IMR-90 (cell line): ENCODE results near the gene TOGARAM1. TPM values are rescaled to one million over a fixed set of nuclear protein-coding genes. Genes with fewer than 3 reads are reported as not detected.

Source experiments
- ATAC-seq: fragments of 200-7000 bp; cut with Tn5 transposase; 2 replicates; pipeline ENCODE4 v1.9.1; 2020; ENCODE audit warnings: low read depth, mild to moderate bottlenecking, moderate library complexity
- BruUV-seq: library from RNA; stranded (reverse); fragments of 400-500 nt; replicated peaks from 2 replicates; lab custom pipeline; 2021; lab: Mats Ljungman, UMichigan
- CTCF ChIA-PET: fragments of 300-600 bp; formaldehyde crosslinking; extraction: SDS; loops from one replicate; lab custom pipeline; 2021; ENCODE audit warnings: antibody characterized with exemption; lab: Yijun Ruan, JAX
- POLR2A ChIA-PET: fragments of 300-600 bp; sonication (Branson Sonifier 250); formaldehyde crosslinking; loops from one replicate; lab custom pipeline; 2022; ENCODE audit warnings: antibody characterized with exemption; ENCODE audit not compliant: unreplicated experiment; lab: Charles Lee
- DNase-seq: peaks from one replicate; pipeline ENCODE4 v3.0.0; 2013
- H2AFZ ChIP-seq: replicated peaks from 2 replicates; pipeline ENCODE3; 2013; ENCODE audit warnings: low read length, mild to moderate bottlenecking; ENCODE audit not compliant: poor library complexity
- H2AK5ac ChIP-seq: 2 replicates; pipeline ENCODE4 v1.6.1; 2013; ENCODE audit warnings: low read depth, low read length, inconsistent platforms
- H2AK9ac ChIP-seq: replicated peaks from 2 replicates; pipeline ENCODE3; 2013; ENCODE audit warnings: mild to moderate bottlenecking, low read depth, low read length, moderate library complexity; ENCODE audit not compliant: poor library complexity
- H2BK120ac ChIP-seq: 2 replicates; pipeline ENCODE4 v1.6.1; 2013; ENCODE audit warnings: low read depth, low read length, inconsistent platforms
- H2BK15ac ChIP-seq: 3 replicates; pipeline ENCODE4 v1.6.1; 2013; ENCODE audit warnings: low read depth, low read length, inconsistent platforms
- H2BK20ac ChIP-seq: 2 replicates; pipeline ENCODE4 v1.6.1; 2013; ENCODE audit warnings: low read depth, mild to moderate bottlenecking, inconsistent platforms, low read length, moderate library complexity
- H2BK5ac ChIP-seq: 2 replicates; pipeline ENCODE4 v1.6.1; 2013; ENCODE audit warnings: mild to moderate bottlenecking, low read depth, low read length, inconsistent platforms; ENCODE audit not compliant: poor library complexity, severe bottlenecking
- H3K14ac ChIP-seq: replicated peaks from 2 replicates; pipeline ENCODE4 v1.6.1; 2013; ENCODE audit warnings: low read depth, low read length, inconsistent platforms
- H3K18ac ChIP-seq: 2 replicates; pipeline ENCODE4 v1.6.1; 2013; ENCODE audit warnings: low read depth, low read length, control low read depth
- H3K23ac ChIP-seq: 2 replicates; pipeline ENCODE4 v1.6.1; 2013; ENCODE audit warnings: low read depth, low read length, inconsistent platforms
- H3K27ac ChIP-seq: 2 replicates; pipeline ENCODE4 v1.5.1; 2013; ENCODE audit warnings: mild to moderate bottlenecking, control low read depth, low read length; ENCODE audit not compliant: insufficient read depth
- H3K27me3 ChIP-seq: 2 replicates; pipeline ENCODE4 v1.6.1; 2013; ENCODE audit warnings: low read length; ENCODE audit not compliant: control insufficient read depth, insufficient read depth
- H3K36me3 ChIP-seq: 2 replicates; pipeline ENCODE4 v1.6.1; 2013; ENCODE audit warnings: low read length, mixed read lengths; ENCODE audit not compliant: control insufficient read depth, insufficient read depth
- H3K4ac ChIP-seq: 2 replicates; pipeline ENCODE4 v1.6.1; 2013; ENCODE audit warnings: low read depth, low read length, inconsistent platforms
- H3K4me1 ChIP-seq: 2 replicates; pipeline ENCODE4 v1.6.1; 2013; ENCODE audit warnings: low read length, mixed read lengths; ENCODE audit not compliant: control insufficient read depth, insufficient read depth
- H3K4me2 ChIP-seq: 2 replicates; pipeline ENCODE4 v1.6.1; 2013; ENCODE audit warnings: low read depth, mild to moderate bottlenecking, control low read depth, low read length, moderate library complexity
- H3K4me3 ChIP-seq: 2 replicates; pipeline ENCODE4 v1.5.1; 2013; ENCODE audit warnings: low read depth, mild to moderate bottlenecking, control low read depth, low read length, moderate library complexity; ENCODE audit not compliant: insufficient read depth
- H3K56ac ChIP-seq: 2 replicates; pipeline ENCODE4 v1.6.1; 2013; ENCODE audit warnings: low read length, inconsistent platforms; ENCODE audit not compliant: insufficient read depth; ENCODE audit errors: extremely low read depth
- H3K79me1 ChIP-seq, 2 experiments: 2 replicates each; pipeline ENCODE4 v1.6.1; 2013; ENCODE audit warnings: low read length in 2 of 2, inconsistent platforms in 1 of 2, low read depth in 1 of 2
- H3K9ac ChIP-seq: 2 replicates; pipeline ENCODE4 v1.6.1; 2013; ENCODE audit warnings: low read depth, low read length, control low read depth
- H3K9me1 ChIP-seq: 2 replicates; pipeline ENCODE4 v1.6.1; 2013; ENCODE audit warnings: low read length, inconsistent platforms; ENCODE audit not compliant: insufficient read depth
- H3K9me3 ChIP-seq: 2 replicates; pipeline ENCODE4 v1.6.1; 2013; ENCODE audit warnings: low read length; ENCODE audit not compliant: control insufficient read depth, insufficient read depth
- H4K20me1 ChIP-seq: 2 replicates; pipeline ENCODE4 v1.6.1; 2013; ENCODE audit warnings: low read length, inconsistent platforms; ENCODE audit not compliant: insufficient read depth
- H4K5ac ChIP-seq: 2 replicates; pipeline ENCODE4 v1.6.1; 2013; ENCODE audit warnings: mild to moderate bottlenecking, low read depth, low read length, control low read depth
- H4K8ac ChIP-seq, 2 experiments: 2 replicates each; pipeline ENCODE4 v1.6.1; 2013; ENCODE audit warnings: low read depth in 2 of 2, low read length in 2 of 2, control low read depth in 1 of 2, inconsistent platforms in 1 of 2
- H4K91ac ChIP-seq: 2 replicates; pipeline ENCODE4 v1.6.1; 2013; ENCODE audit warnings: low read depth, low read length, inconsistent platforms; ENCODE audit not compliant: insufficient read depth
- BHLHE40 ChIP-seq: fragments of 150-350 bp; IDR thresholded peaks from 2 replicates; pipeline ENCODE4 v1.6.1; 2016; ENCODE audit warnings: mild to moderate bottlenecking, low read depth, low read length
- CEBPB ChIP-seq: IDR thresholded peaks from 2 replicates; pipeline ENCODE4 v1.6.1; 2012; ENCODE audit warnings: low read depth, low read length, improper control_type of control experiment
- CHD1 ChIP-seq: IDR thresholded peaks from 2 replicates; pipeline ENCODE4 v1.6.1; 2012; ENCODE audit warnings: low read depth, low read length, improper control_type of control experiment
- MAFK ChIP-seq: IDR thresholded peaks from 2 replicates; pipeline ENCODE4 v1.6.1; 2012; ENCODE audit warnings: low read depth, low read length, improper control_type of control experiment
- MAZ ChIP-seq: IDR thresholded peaks from 2 replicates; pipeline ENCODE4 v1.6.1; 2012; ENCODE audit warnings: low read depth, mild to moderate bottlenecking, low read length, improper control_type of control experiment, moderate library complexity, borderline replicate concordance
- MXI1 ChIP-seq: IDR thresholded peaks from 2 replicates; pipeline ENCODE4 v1.6.1; 2012; ENCODE audit warnings: low read depth, mild to moderate bottlenecking, low read length, moderate library complexity, borderline replicate concordance
- NFE2L2 ChIP-seq: fragments of 150-350 bp; IDR thresholded peaks from 2 replicates; pipeline ENCODE4 v1.6.1; 2016; ENCODE audit warnings: low read depth, mild to moderate bottlenecking, low read length
- POLR2A ChIP-seq: IDR thresholded peaks from 2 replicates; pipeline ENCODE4 v1.6.1; 2012; ENCODE audit warnings: mild to moderate bottlenecking, low read depth, low read length
- RAD21 ChIP-seq: IDR thresholded peaks from 2 replicates; pipeline ENCODE4 v1.6.1; 2012; ENCODE audit warnings: low read length, improper control_type of control experiment
- RCOR1 ChIP-seq: IDR thresholded peaks from 2 replicates; pipeline ENCODE4 v1.6.1; 2012; ENCODE audit warnings: mild to moderate bottlenecking, low read length, improper control_type of control experiment; ENCODE audit not compliant: insufficient replicate concordance
- SMC3 ChIP-seq: fragments of 150-350 bp; IDR thresholded peaks from 2 replicates; pipeline ENCODE4 v1.6.1; 2016; ENCODE audit warnings: low read depth, mild to moderate bottlenecking, antibody characterized with exemption, low read length, moderate library complexity
- WGBS, 2 experiments: methylation state at CpG; one replicate each; pipeline versions ENCODE4 v1.1.5 to v1.1.7; 2013; ENCODE audit warnings: missing lambda C conversion rate in 2 of 2; ENCODE audit not compliant: insufficient read length in 1 of 2; ENCODE audit errors: extremely low coverage in 2 of 2; 5-methylcytosine and 5-hydroxymethylcytosine counted together
- dilution Hi-C: fragments of 300-500 bp; cut with HindIII; formaldehyde crosslinking; loops from one replicate; pipeline ENCODE4 v1.14.3; 2018; ENCODE audit warnings: low sequenced_read_pairs; ENCODE audit not compliant: unreplicated experiment
- in situ Hi-C: fragments of 300-500 bp; cut with MboI; formaldehyde crosslinking; loops from 3 replicates; pipeline ENCODE4 v1.14.3; 2019; ENCODE audit warnings: low sequenced_read_pairs, inconsistent platforms, mixed read lengths
- intact Hi-C: fragments of 100-400 bp; cut with micrococcal nuclease; formaldehyde crosslinking; loops from 2 replicates; pipeline ENCODE4 v1.10.0; 2022
- polyA plus RNA-seq, 3 experiments: library from polyadenylated mRNA; depleted of rRNA; stranded (reverse); fragments of >200 nt; gene quantifications; 2 replicates each; pipeline ENCODE4 v1.2.3, GENCODE V29; 2012; ENCODE audit warnings: low replicate concordance in 1 of 3
- total RNA-seq: library from RNA; depleted of rRNA; stranded (reverse); fragments of >200 nt; gene quantifications from 2 replicates; pipeline ENCODE4 v1.2.3, GENCODE V29; 2012
- TF ChIP-seq, protein P1 (sequence below): fragments of 150-350 bp; IDR thresholded peaks from 2 replicates; pipeline ENCODE4 v1.6.1; 2017; ENCODE audit warnings: mild to moderate bottlenecking, antibody characterized with exemption, low read length, low read depth
- TF ChIP-seq, protein P2 (sequence below): conservative IDR thresholded peaks from 2 replicates; pipeline ENCODE4 v1.5.1; 2012; ENCODE audit warnings: mild to moderate bottlenecking, low read depth, low read length, improper control_type of control experiment

TOGARAM1 gene
- total and polyA plus RNA-seq, 2 of the 4 experiments (the other 2 are of a cell fraction) = 3.1 to 13.4 TPM

DNA sequence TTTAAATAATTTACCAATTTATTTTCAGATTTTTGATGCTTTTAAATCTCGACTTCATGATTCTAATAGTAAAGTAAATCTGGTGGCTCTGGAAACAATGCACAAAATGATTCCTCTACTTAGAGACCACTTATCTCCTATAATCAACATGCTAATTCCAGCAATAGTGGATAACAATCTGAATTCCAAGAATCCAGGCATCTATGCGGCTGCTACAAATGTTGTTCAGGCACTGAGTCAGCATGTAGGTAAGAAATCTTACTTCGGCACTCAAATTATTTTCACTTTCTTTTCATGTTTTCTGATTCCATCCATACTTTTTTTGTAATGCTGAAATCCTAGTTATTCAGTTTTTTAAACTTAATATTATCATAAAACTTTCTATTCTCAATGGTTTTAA is 106.4 kb downstream of the TOGARAM1 start:
- Histone ChIP-seq H3K9me3 (no peaks in the 10 kb centered on the region), H3K4ac (no peak overlapping the region), H2BK20ac (no peak overlapping the region), H4K20me1 (no peaks in the 10 kb centered on the region), H3K27me3 (no peaks in the 10 kb centered on the region), H3K23ac (no peak overlapping the region), H2BK120ac (no peak overlapping the region), H2BK5ac (no peak overlapping the region), H3K56ac (no peak overlapping the region), H3K4me2 (no peak overlapping the region), H3K36me3 (0 out of 2 replicates have a peak, but pooled peaks cover 1% of the 10 kb centered on the region), H3K14ac (no peak overlapping the region), H4K8ac (no peak overlapping the region), H4K91ac (no peak overlapping the region), H2AK5ac (no peak overlapping the region), H3K79me1 (peaks cover 0 to 9% of the 10 kb centered on the region in 2 experiments; a peak in 3 of 4 replicates), H3K4me1 (no peaks in the 10 kb centered on the region), H3K18ac (no peak overlapping the region), H3K27ac (no peak overlapping the region), H4K5ac (no peak overlapping the region), H2AFZ (no peak overlapping the region), H3K9ac (no peak overlapping the region), H3K9me1 (no peaks in the 10 kb centered on the region), H2AK9ac (no peak overlapping the region), H3K4me3 (no peak overlapping the region), H2BK15ac (no peak overlapping the region)
- in situ Hi-C loops = no loop called here
- ATAC-seq = no peak
- TF ChIP-seq POLR2A = no peak
- no peak for TF ChIP-seq RCOR1
- no peak for TF ChIP-seq CEBPB
- no peak for TF ChIP-seq SMC3
- TF ChIP-seq NFE2L2 = no peak
- TF ChIP-seq BHLHE40 = no peak
- TF ChIP-seq CHD1 = no peak
- TF ChIP-seq RAD21 = no peak
- TF ChIP-seq, protein P1, sequence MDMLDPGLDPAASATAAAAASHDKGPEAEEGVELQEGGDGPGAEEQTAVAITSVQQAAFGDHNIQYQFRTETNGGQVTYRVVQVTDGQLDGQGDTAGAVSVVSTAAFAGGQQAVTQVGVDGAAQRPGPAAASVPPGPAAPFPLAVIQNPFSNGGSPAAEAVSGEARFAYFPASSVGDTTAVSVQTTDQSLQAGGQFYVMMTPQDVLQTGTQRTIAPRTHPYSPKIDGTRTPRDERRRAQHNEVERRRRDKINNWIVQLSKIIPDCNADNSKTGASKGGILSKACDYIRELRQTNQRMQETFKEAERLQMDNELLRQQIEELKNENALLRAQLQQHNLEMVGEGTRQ = no peak
- no peak for TF ChIP-seq MAZ
- TF ChIP-seq MXI1 = no peak
- no peak for TF ChIP-seq MAFK
- TF ChIP-seq, protein P2, sequence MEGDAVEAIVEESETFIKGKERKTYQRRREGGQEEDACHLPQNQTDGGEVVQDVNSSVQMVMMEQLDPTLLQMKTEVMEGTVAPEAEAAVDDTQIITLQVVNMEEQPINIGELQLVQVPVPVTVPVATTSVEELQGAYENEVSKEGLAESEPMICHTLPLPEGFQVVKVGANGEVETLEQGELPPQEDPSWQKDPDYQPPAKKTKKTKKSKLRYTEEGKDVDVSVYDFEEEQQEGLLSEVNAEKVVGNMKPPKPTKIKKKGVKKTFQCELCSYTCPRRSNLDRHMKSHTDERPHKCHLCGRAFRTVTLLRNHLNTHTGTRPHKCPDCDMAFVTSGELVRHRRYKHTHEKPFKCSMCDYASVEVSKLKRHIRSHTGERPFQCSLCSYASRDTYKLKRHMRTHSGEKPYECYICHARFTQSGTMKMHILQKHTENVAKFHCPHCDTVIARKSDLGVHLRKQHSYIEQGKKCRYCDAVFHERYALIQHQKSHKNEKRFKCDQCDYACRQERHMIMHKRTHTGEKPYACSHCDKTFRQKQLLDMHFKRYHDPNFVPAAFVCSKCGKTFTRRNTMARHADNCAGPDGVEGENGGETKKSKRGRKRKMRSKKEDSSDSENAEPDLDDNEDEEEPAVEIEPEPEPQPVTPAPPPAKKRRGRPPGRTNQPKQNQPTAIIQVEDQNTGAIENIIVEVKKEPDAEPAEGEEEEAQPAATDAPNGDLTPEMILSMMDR = no peak
- intact Hi-C loops = loop anchor here (5.0 kb wide), 1 partner anchor 41 kb away; no protein-coding TSS in a partner anchor
- DNase-seq = no peak
- ChIA-PET CTCF (no interaction called here), POLR2A (no interaction called here)
- dilution Hi-C loops = no loop called here
- WGBS, 2 experiments = no CpG with 5 or more reads among the region's 3 CpGs
- BruUV-seq = no TSS peak
